ENCODE results near the gene LRRC9.
"Not testable (repeated sequence)": the region's sequence is repeated elsewhere in the genome, so short reads cannot be mapped to it uniquely, and the experiment has no call there.

Gene LRRC9

DNA sequence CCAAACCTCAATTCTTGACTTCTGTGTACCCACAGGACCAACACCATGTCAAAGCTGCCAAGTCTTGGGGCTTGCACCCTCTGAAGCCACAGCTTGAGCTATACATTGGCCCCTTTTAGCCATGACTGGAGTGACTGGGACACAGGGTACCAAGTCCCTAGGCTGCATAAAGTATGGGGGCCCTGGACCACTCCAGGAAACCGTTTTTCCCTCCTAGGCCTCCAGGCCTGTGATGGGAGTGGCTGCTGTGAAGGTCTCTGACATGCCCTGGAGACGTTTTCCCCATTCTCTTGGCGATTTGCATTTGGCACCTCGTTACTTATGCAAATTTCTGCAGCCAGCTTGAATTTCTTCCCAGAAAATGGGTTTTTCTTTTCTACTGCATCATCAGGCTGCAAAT, 90.3 kb downstream of the LRRC9 start:
- H2BK120ac ChIP-seq (ENCODE audit: low read depth, low read length); H3K36me3 ChIP-seq (replicated peaks in 1 of 2; ENCODE audit: control insufficient read depth in 2 of 2, insufficient read depth in 2 of 2, low read length in 2 of 2); H3K4me2 ChIP-seq (ENCODE audit: insufficient read depth, low read length, poor library complexity, severe bottlenecking); DNase-seq (ENCODE audit: low spot score); H3K27me3 ChIP-seq (ENCODE audit: control insufficient read depth in 3 of 3, insufficient read depth in 3 of 3, low read depth in 1 of 3, low read length in 3 of 3); H2BK12ac ChIP-seq (ENCODE audit: low read length); H3K27ac ChIP-seq (replicated peaks; ENCODE audit: low read length); H3K18ac ChIP-seq (ENCODE audit: low read length); H3K4me1 ChIP-seq (ENCODE audit: control insufficient read depth in 2 of 2, insufficient read depth in 1 of 2, low read depth in 1 of 2, low read length in 2 of 2); H2BK5ac ChIP-seq (ENCODE audit: low read length); H3K9ac ChIP-seq (ENCODE audit: low read depth, low read length, poor library complexity); H2BK15ac ChIP-seq (ENCODE audit: low read length); H2AFZ ChIP-seq (ENCODE audit: low read length); H4K91ac ChIP-seq (ENCODE audit: low read depth, low read length, poor library complexity); H3K4me3 ChIP-seq (ENCODE audit: low read length in 2 of 2); H2AK5ac ChIP-seq (ENCODE audit: low read depth, low read length); H3K9me3 ChIP-seq (replicated peaks in 1 of 2; ENCODE audit: control insufficient read depth in 2 of 2, insufficient read depth in 1 of 2, low read depth in 1 of 2, low read length in 2 of 2); H3K14ac ChIP-seq (ENCODE audit: low read length); H4K8ac ChIP-seq (ENCODE audit: low read depth, low read length); H3K4ac ChIP-seq (ENCODE audit: low read length); H3K79me1 ChIP-seq (ENCODE audit: low read depth, low read length); H3K23ac ChIP-seq (ENCODE audit: low read depth, low read length, poor library complexity): not testable (repeated sequence)
- WGBS, 2 donors (ENCODE audit: extremely low coverage in 2 of 2, insufficient read length in 2 of 2, insufficient replicate concordance in 1 of 2): no CpG with 5 or more reads among the region's 4 CpGs

DNA sequence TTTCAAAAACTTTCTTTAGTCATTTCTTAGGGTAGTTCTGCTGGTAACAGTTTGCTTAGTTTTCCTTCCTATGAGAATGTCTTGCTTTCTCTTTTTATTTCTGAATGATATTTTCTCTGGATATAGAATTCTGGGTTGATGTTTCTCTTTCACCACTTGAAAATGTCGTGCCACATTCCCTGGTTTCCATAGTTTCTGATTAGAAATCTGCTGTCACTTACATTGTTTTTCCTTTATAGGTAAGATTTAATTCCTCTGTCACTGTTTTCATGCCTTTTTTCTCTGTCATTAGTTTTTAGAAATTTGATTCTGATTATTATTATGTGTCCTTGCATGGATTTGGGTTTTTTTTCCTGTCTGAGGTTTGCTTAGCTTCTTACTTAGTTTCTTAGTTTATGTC, 94.5 kb downstream of the LRRC9 start:
- no peaks in the 10 kb centered on the region for H3K4me1 ChIP-seq (ENCODE audit: control insufficient read depth in 2 of 2, insufficient read depth in 1 of 2, low read depth in 1 of 2, low read length in 2 of 2)
- H3K4me3 ChIP-seq (ENCODE audit: low read length in 2 of 2): no peak overlapping the region
- H3K27me3 ChIP-seq (ENCODE audit: control insufficient read depth in 3 of 3, insufficient read depth in 3 of 3, low read depth in 1 of 3, low read length in 3 of 3): no peaks in the 10 kb centered on the region
- H3K4ac ChIP-seq (ENCODE audit: low read length): no peak overlapping the region
- no peak overlapping the region for H2AFZ ChIP-seq (ENCODE audit: low read length)
- H2BK12ac ChIP-seq (ENCODE audit: low read length): no peak overlapping the region
- DNase-seq (ENCODE audit: low spot score): no peak
- no peak overlapping the region for H3K9ac ChIP-seq (ENCODE audit: low read depth, low read length, poor library complexity)
- H3K14ac ChIP-seq (ENCODE audit: low read length): no peak overlapping the region
- no CpG with 5 or more reads among the region's 1 CpG for WGBS, 2 donors (ENCODE audit: extremely low coverage in 2 of 2, insufficient read length in 2 of 2, insufficient replicate concordance in 1 of 2)
- no peaks in the 10 kb centered on the region for H3K9me3 ChIP-seq (replicated peaks in 1 of 2; ENCODE audit: control insufficient read depth in 2 of 2, insufficient read depth in 1 of 2, low read depth in 1 of 2, low read length in 2 of 2)
- no peak overlapping the region for H2BK5ac ChIP-seq (ENCODE audit: low read length)
- no peak overlapping the region for H4K91ac ChIP-seq (ENCODE audit: low read depth, low read length, poor library complexity)
- H2BK120ac ChIP-seq (ENCODE audit: low read depth, low read length): no peak overlapping the region
- no peak overlapping the region for H2AK5ac ChIP-seq (ENCODE audit: low read depth, low read length)
- H3K23ac ChIP-seq (ENCODE audit: low read depth, low read length, poor library complexity): no peak overlapping the region
- no peak overlapping the region for H4K8ac ChIP-seq (ENCODE audit: low read depth, low read length)
- no peak overlapping the region for H2BK15ac ChIP-seq (ENCODE audit: low read length)
- H3K18ac ChIP-seq (ENCODE audit: low read length): no peak overlapping the region
- no peak overlapping the region for H3K4me2 ChIP-seq (ENCODE audit: insufficient read depth, low read length, poor library complexity, severe bottlenecking)
- no peak overlapping the region for H3K27ac ChIP-seq (replicated peaks; ENCODE audit: low read length)
- H3K79me1 ChIP-seq (ENCODE audit: low read depth, low read length): no peaks in the 10 kb centered on the region
- no peaks in the 10 kb centered on the region for H3K36me3 ChIP-seq (replicated peaks in 1 of 2; ENCODE audit: control insufficient read depth in 2 of 2, insufficient read depth in 2 of 2, low read length in 2 of 2)

DNA sequence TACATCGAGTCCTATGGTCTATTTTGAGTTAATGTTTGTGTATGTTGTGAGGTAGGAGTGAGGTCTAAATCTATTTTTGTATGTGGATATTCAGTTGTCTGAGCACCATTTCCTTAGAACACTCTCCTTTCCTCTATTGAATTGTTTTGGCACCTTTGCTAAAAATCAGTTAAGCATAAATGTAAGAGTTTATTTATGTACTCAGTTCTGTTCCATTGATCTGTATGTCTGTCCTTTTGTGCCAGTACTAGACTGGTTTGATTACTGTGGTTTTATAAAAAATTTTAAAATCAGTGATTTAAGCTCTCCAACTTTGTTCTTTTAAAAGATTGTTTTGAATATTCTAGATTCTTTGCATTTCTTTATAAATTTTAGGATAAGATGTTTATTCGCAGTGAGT, 101.7 kb downstream of the LRRC9 start:
- H3K23ac ChIP-seq (ENCODE audit: low read depth, low read length, poor library complexity): no peak overlapping the region
- no peaks in the 10 kb centered on the region for H3K9me3 ChIP-seq (replicated peaks in 1 of 2; ENCODE audit: control insufficient read depth in 2 of 2, insufficient read depth in 1 of 2, low read depth in 1 of 2, low read length in 2 of 2)
- H3K4me2 ChIP-seq (ENCODE audit: insufficient read depth, low read length, poor library complexity, severe bottlenecking): no peak overlapping the region
- H3K36me3 ChIP-seq (replicated peaks in 1 of 2; ENCODE audit: control insufficient read depth in 2 of 2, insufficient read depth in 2 of 2, low read length in 2 of 2): no peaks in the 10 kb centered on the region
- H3K9ac ChIP-seq (ENCODE audit: low read depth, low read length, poor library complexity): no peak overlapping the region
- no peak overlapping the region for H3K18ac ChIP-seq (ENCODE audit: low read length)
- H3K79me1 ChIP-seq (ENCODE audit: low read depth, low read length): no peaks in the 10 kb centered on the region
- H4K8ac ChIP-seq (ENCODE audit: low read depth, low read length): no peak overlapping the region
- H2BK5ac ChIP-seq (ENCODE audit: low read length): no peak overlapping the region
- H3K27me3 ChIP-seq (ENCODE audit: control insufficient read depth in 3 of 3, insufficient read depth in 3 of 3, low read depth in 1 of 3, low read length in 3 of 3): no peaks in the 10 kb centered on the region
- no peak overlapping the region for H3K4me3 ChIP-seq (ENCODE audit: low read length in 2 of 2)
- no peak overlapping the region for H3K27ac ChIP-seq (replicated peaks; ENCODE audit: low read length)
- no peak overlapping the region for H2BK120ac ChIP-seq (ENCODE audit: low read depth, low read length)
- H3K14ac ChIP-seq (ENCODE audit: low read length): no peak overlapping the region
- H2AK5ac ChIP-seq (ENCODE audit: low read depth, low read length): no peak overlapping the region
- no CpG with 5 or more reads among the region's 2 CpGs for WGBS, 2 donors (ENCODE audit: extremely low coverage in 2 of 2, insufficient read length in 2 of 2, insufficient replicate concordance in 1 of 2)
- no peak overlapping the region for H2BK15ac ChIP-seq (ENCODE audit: low read length)
- no peak overlapping the region for H3K4ac ChIP-seq (ENCODE audit: low read length)
- H3K4me1 ChIP-seq (ENCODE audit: control insufficient read depth in 2 of 2, insufficient read depth in 1 of 2, low read depth in 1 of 2, low read length in 2 of 2): no peaks in the 10 kb centered on the region
- H4K91ac ChIP-seq (ENCODE audit: low read depth, low read length, poor library complexity): no peak overlapping the region
- DNase-seq (ENCODE audit: low spot score): no peak
- no peak overlapping the region for H2BK12ac ChIP-seq (ENCODE audit: low read length)
- H2AFZ ChIP-seq (ENCODE audit: low read length): no peak overlapping the region

DNA sequence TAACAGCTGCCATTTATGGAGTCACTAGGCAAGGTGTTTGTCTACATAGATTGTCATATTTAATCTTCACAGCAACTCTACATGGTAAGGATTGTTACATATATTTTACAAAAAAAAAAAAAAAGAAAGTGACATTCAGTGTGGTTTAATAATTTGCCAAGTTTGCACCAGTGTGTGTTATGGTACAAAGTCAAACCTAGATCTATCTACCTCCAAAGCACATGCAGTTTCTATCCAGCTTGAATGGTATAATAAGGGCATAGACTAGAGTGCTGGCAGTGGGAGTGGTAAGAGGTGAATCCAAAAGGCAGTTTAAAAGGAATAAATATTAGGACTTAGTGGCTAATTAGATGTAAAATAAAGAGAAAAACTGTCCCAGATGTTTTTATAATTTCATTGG, 105.6 kb downstream of the LRRC9 start:
- Histone ChIP-seq H2BK5ac (ENCODE audit: low read length) (no peak overlapping the region), H2AFZ (ENCODE audit: low read length) (no peak overlapping the region), H3K9ac (ENCODE audit: low read depth, low read length, poor library complexity) (no peak overlapping the region), H2BK12ac (ENCODE audit: low read length) (no peak overlapping the region), H3K36me3 (replicated peaks in 1 of 2; ENCODE audit: control insufficient read depth in 2 of 2, insufficient read depth in 2 of 2, low read length in 2 of 2) (no peaks in the 10 kb centered on the region), H4K8ac (ENCODE audit: low read depth, low read length) (no peak overlapping the region), H4K91ac (ENCODE audit: low read depth, low read length, poor library complexity) (no peak overlapping the region), H3K79me1 (ENCODE audit: low read depth, low read length) (no peaks in the 10 kb centered on the region), H2AK5ac (ENCODE audit: low read depth, low read length) (no peak overlapping the region), H3K27ac (replicated peaks; ENCODE audit: low read length) (no peak overlapping the region), H3K14ac (ENCODE audit: low read length) (no peak overlapping the region), H3K18ac (ENCODE audit: low read length) (no peak overlapping the region), H2BK120ac (ENCODE audit: low read depth, low read length) (no peak overlapping the region), H3K27me3 (ENCODE audit: control insufficient read depth in 3 of 3, insufficient read depth in 3 of 3, low read depth in 1 of 3, low read length in 3 of 3) (no peaks in the 10 kb centered on the region), H3K9me3 (replicated peaks in 1 of 2; ENCODE audit: control insufficient read depth in 2 of 2, insufficient read depth in 1 of 2, low read depth in 1 of 2, low read length in 2 of 2) (no peaks in the 10 kb centered on the region), H2BK15ac (ENCODE audit: low read length) (no peak overlapping the region), H3K23ac (ENCODE audit: low read depth, low read length, poor library complexity) (no peak overlapping the region), H3K4ac (ENCODE audit: low read length) (no peak overlapping the region), H3K4me3 (ENCODE audit: low read length in 2 of 2) (no peak overlapping the region), H3K4me2 (ENCODE audit: insufficient read depth, low read length, poor library complexity, severe bottlenecking) (no peak overlapping the region), H3K4me1 (ENCODE audit: control insufficient read depth in 2 of 2, insufficient read depth in 1 of 2, low read depth in 1 of 2, low read length in 2 of 2) (no peaks in the 10 kb centered on the region)
- no peak for DNase-seq (ENCODE audit: low spot score)
